Measurements from ENCODE around the gene CHML. TPM values are rescaled to one million over a fixed set of nuclear protein-coding genes. Genes with fewer than 3 reads are reported as not detected.

CHML gene
- total RNA-seq, 1 donor from 2014 or later, result 14.2 TPM

- Mint-ChIP-seq H3K9me3 (ENCODE audit: unreplicated experiment) (peaks cover 4% of the 10 kb centered on the region), H3K36me3 (ENCODE audit: unreplicated experiment) (no peaks in the 10 kb centered on the region), H3K27me3 (ENCODE audit: unreplicated experiment) (peaks cover 62% of the 10 kb centered on the region), H3K4me1 (ENCODE audit: unreplicated experiment) (no peaks in the 10 kb centered on the region), H3K27ac (ENCODE audit: unreplicated experiment) (no peak overlapping the region), H3K4me3 (ENCODE audit: unreplicated experiment) (no peak overlapping the region)
- DNase-seq (ENCODE audit: extremely low spot score, unreplicated experiment), result no peak
- no peak for TF ChIP-seq CTCF (IDR thresholded peaks at IDR 0.05)
Observed at GRCh38 chr1:241679961-241680360, 39.8 kb upstream of the CHML start.

- Mint-ChIP-seq H3K4me1 (ENCODE audit: unreplicated experiment) (no peaks in the 10 kb centered on the region), H3K36me3 (ENCODE audit: unreplicated experiment) (no peaks in the 10 kb centered on the region), H3K4me3 (ENCODE audit: unreplicated experiment) (no peak overlapping the region), H3K27ac (ENCODE audit: unreplicated experiment) (no peak overlapping the region), H3K9me3 (ENCODE audit: unreplicated experiment) (peaks cover 4% of the 10 kb centered on the region), H3K27me3 (ENCODE audit: unreplicated experiment) (peaks cover 62% of the 10 kb centered on the region)
- TF ChIP-seq CTCF (IDR thresholded peaks at IDR 0.05), result no peak
- DNase-seq (ENCODE audit: extremely low spot score, unreplicated experiment), result no peak
Observed at GRCh38 chr1:241679404-241679803, 39.2 kb upstream of the CHML start.

GRCh38 chr1:241678536-241678935 lies 38.4 kb upstream of the CHML start:
- Mint-ChIP-seq H3K27me3 (ENCODE audit: unreplicated experiment) (peaks cover 65% of the 10 kb centered on the region), H3K27ac (ENCODE audit: unreplicated experiment) (no peak overlapping the region), H3K4me1 (ENCODE audit: unreplicated experiment) (no peaks in the 10 kb centered on the region), H3K9me3 (ENCODE audit: unreplicated experiment) (peaks cover 4% of the 10 kb centered on the region), H3K4me3 (ENCODE audit: unreplicated experiment) (no peak overlapping the region), H3K36me3 (ENCODE audit: unreplicated experiment) (no peaks in the 10 kb centered on the region)
- TF ChIP-seq CTCF (IDR thresholded peaks at IDR 0.05), result no peak
- no peak for DNase-seq (ENCODE audit: extremely low spot score, unreplicated experiment)

- Mint-ChIP-seq H3K4me3 (ENCODE audit: unreplicated experiment) (no peak overlapping the region), H3K4me1 (ENCODE audit: unreplicated experiment) (no peaks in the 10 kb centered on the region), H3K27me3 (ENCODE audit: unreplicated experiment) (peaks cover 68% of the 10 kb centered on the region), H3K27ac (ENCODE audit: unreplicated experiment) (no peak overlapping the region), H3K9me3 (ENCODE audit: unreplicated experiment) (peaks cover 4% of the 10 kb centered on the region), H3K36me3 (ENCODE audit: unreplicated experiment) (no peaks in the 10 kb centered on the region)
- DNase-seq (ENCODE audit: extremely low spot score, unreplicated experiment), result no peak
- TF ChIP-seq CTCF (IDR thresholded peaks at IDR 0.05), result no peak
Observed at GRCh38 chr1:241677201-241677600, 37.0 kb upstream of the CHML start.

GRCh38 chr1:241675983-241676382 lies 35.8 kb upstream of the CHML start:
- Mint-ChIP-seq H3K4me1 (ENCODE audit: unreplicated experiment) (no peaks in the 10 kb centered on the region), H3K9me3 (ENCODE audit: unreplicated experiment) (no peaks in the 10 kb centered on the region), H3K27me3 (ENCODE audit: unreplicated experiment) (peaks cover 64% of the 10 kb centered on the region), H3K27ac (ENCODE audit: unreplicated experiment) (no peak overlapping the region), H3K4me3 (ENCODE audit: unreplicated experiment) (no peak overlapping the region), H3K36me3 (ENCODE audit: unreplicated experiment) (no peaks in the 10 kb centered on the region)
- no peak for TF ChIP-seq CTCF (IDR thresholded peaks at IDR 0.05)
- no peak for DNase-seq (ENCODE audit: extremely low spot score, unreplicated experiment)
